ENCODE results near the gene NBPF4. TPM values are rescaled to one million over a fixed set of nuclear protein-coding genes. Genes with fewer than 3 reads are reported as not detected.

Gene NBPF4
- total RNA-seq, 1 donor from 2014 or later = not detected

DNA sequence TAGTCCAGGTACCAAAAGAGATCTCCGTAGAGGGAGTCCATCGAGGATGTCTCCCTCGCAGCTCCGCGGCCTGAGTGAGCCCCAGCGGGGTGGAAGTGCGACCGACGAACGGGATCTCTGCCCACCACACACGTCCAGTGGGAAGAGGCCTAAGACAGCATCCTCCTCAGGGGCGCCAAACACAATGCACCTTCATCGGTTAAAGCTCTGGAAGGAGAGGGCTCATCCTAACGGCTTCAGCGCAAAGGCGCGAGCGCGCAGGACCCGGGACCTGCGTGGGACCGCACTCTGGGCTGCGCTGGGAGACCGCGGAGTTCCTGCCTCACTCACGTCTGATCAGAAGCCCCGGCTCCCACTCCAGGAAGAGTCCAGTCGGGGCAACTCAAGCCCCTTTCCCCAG lies 51.3 kb downstream of the NBPF4 start:
- Histone ChIP-seq H3K27ac (ENCODE audit: low read depth, low read length) (no peak overlapping the region), H3K27me3 (ENCODE audit: insufficient read depth, low read length) (no peaks in the 10 kb centered on the region), H3K4me1 (ENCODE audit: insufficient read depth, low read length) (no peaks in the 10 kb centered on the region), H2AFZ (ENCODE audit: low read depth, low read length) (no peak overlapping the region), H3K9me3 (ENCODE audit: insufficient read depth, low read depth, low read length) (no peaks in the 10 kb centered on the region), H4K20me1 (ENCODE audit: insufficient read depth, low read length) (peaks cover 58% of the 10 kb centered on the region), H3K79me2 (ENCODE audit: insufficient read depth, low read length) (peaks cover 97% of the 10 kb centered on the region), H3K4me2 (ENCODE audit: low read length) (no peak overlapping the region), H3K9ac (ENCODE audit: low read length) (no peak overlapping the region), H3K4me3 (ENCODE audit: insufficient read depth, low read depth, low read length) (no peak overlapping the region), H3K36me3 (ENCODE audit: insufficient read depth, low read length) (peaks cover 10% of the 10 kb centered on the region)
- TF ChIP-seq, protein P1, sequence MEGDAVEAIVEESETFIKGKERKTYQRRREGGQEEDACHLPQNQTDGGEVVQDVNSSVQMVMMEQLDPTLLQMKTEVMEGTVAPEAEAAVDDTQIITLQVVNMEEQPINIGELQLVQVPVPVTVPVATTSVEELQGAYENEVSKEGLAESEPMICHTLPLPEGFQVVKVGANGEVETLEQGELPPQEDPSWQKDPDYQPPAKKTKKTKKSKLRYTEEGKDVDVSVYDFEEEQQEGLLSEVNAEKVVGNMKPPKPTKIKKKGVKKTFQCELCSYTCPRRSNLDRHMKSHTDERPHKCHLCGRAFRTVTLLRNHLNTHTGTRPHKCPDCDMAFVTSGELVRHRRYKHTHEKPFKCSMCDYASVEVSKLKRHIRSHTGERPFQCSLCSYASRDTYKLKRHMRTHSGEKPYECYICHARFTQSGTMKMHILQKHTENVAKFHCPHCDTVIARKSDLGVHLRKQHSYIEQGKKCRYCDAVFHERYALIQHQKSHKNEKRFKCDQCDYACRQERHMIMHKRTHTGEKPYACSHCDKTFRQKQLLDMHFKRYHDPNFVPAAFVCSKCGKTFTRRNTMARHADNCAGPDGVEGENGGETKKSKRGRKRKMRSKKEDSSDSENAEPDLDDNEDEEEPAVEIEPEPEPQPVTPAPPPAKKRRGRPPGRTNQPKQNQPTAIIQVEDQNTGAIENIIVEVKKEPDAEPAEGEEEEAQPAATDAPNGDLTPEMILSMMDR (IDR thresholded peaks at IDR 0.05; ENCODE audit: insufficient read depth, low read depth, low read length) = no peak
- TF ChIP-seq EZH2 (IDR thresholded peaks at IDR 0.05; ENCODE audit: insufficient read depth, low read length) = no peak
- Mint-ChIP-seq H3K9me3 (ENCODE audit: unreplicated experiment) (no peaks in the 10 kb centered on the region), H3K4me1 (ENCODE audit: low read depth, unreplicated experiment) (peaks cover under 1% of the 10 kb centered on the region), H3K27ac (ENCODE audit: unreplicated experiment) (no peak overlapping the region), H3K4me3 (ENCODE audit: unreplicated experiment) (no peak overlapping the region), H3K27me3 (ENCODE audit: low read depth, unreplicated experiment) (no peaks in the 10 kb centered on the region), H3K36me3 (ENCODE audit: low read depth, unreplicated experiment) (peaks cover 21% of the 10 kb centered on the region)
- no peak for FAIRE-seq
- DNase-seq (ENCODE audit: low read depth) = no peak

DNA sequence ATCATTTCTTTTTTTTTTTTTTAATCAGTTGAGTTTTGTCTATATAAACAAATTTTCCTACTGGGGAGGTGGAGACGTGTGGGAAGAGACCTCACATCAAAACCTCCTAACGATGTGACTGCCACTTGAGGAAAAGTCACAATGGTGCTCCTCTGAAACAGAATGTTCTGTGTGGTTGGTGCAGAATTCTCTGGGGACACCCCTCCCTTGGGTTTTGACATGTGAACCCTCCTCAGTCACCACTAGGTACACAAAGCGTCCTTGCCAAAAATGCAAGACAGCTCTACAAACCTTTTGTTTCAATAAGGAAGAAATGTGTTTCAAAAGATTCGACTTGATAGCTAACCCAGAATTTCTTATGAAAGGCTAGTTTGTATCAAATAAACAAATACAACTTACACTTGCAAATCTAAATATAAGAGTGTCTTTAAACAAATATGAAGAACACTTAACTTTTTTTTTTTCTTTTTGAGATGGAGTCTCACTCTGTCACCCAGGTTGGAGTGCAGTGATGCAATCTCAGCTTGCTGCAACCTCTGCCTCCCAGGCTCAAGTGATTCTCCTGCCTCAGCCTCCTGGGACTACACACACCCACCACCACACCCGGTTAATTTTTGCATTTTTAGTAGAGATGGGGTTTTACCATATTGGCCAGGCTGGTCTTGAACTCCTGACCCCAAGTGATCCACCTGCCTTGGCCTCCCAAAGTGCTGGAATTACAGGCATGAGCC lies 53.0 kb downstream of the NBPF4 start:
- Histone ChIP-seq H2AFZ (ENCODE audit: low read depth, low read length) (no peak overlapping the region), H4K20me1 (ENCODE audit: insufficient read depth, low read length) (peaks cover 53% of the 10 kb centered on the region), H3K79me2 (ENCODE audit: insufficient read depth, low read length) (peaks cover 97% of the 10 kb centered on the region), H3K27me3 (ENCODE audit: insufficient read depth, low read length) (no peaks in the 10 kb centered on the region), H3K4me2 (ENCODE audit: low read length) (no peak overlapping the region), H3K9me3 (ENCODE audit: insufficient read depth, low read depth, low read length) (no peaks in the 10 kb centered on the region), H3K36me3 (ENCODE audit: insufficient read depth, low read length) (peaks cover 13% of the 10 kb centered on the region), H3K4me3 (ENCODE audit: insufficient read depth, low read depth, low read length) (no peak overlapping the region), H3K27ac (ENCODE audit: low read depth, low read length) (no peak overlapping the region), H3K4me1 (ENCODE audit: insufficient read depth, low read length) (no peaks in the 10 kb centered on the region), H3K9ac (ENCODE audit: low read length) (no peak overlapping the region)
- no peak for DNase-seq (ENCODE audit: low read depth)
- Mint-ChIP-seq H3K36me3 (ENCODE audit: low read depth, unreplicated experiment) (peaks cover 16% of the 10 kb centered on the region), H3K27me3 (ENCODE audit: low read depth, unreplicated experiment) (no peaks in the 10 kb centered on the region), H3K27ac (ENCODE audit: unreplicated experiment) (no peak overlapping the region), H3K9me3 (ENCODE audit: unreplicated experiment) (no peaks in the 10 kb centered on the region), H3K4me1 (ENCODE audit: low read depth, unreplicated experiment) (no peaks in the 10 kb centered on the region), H3K4me3 (ENCODE audit: unreplicated experiment) (no peak overlapping the region)
- TF ChIP-seq, protein P1 (IDR thresholded peaks at IDR 0.05; ENCODE audit: insufficient read depth, low read depth, low read length) = no peak
- no peak for TF ChIP-seq EZH2 (IDR thresholded peaks at IDR 0.05; ENCODE audit: insufficient read depth, low read length)
- FAIRE-seq = no peak

DNA sequence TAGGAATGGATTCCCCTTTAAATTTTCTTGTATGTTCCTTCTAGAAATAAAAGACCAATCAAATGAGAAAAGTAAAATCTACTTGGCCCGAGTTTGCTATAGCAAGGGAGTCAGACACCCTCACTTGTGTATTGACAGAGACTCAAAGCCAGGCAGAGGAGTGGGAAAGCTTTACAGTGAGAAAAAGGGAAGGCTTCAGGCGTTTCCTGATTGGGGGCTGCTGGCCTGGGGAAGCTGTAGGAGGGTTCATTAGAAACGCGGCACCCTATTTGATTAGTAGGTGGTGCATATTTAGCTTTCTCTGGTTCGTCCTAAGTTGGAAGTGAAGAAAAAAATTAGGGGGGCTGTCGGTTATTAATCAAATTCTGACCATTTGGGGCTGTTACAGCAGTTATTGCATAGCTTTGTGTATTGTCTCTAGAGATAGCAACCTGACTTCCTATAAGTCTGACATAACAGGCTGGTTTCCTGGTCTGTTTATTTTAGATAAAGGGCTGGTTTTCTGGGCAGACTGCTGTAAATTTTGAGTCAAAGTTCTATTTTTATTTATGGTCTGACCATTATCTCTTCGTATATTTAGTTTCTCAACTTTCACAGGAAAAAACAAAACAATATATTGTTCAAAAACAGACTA lies 53.8 kb downstream of the NBPF4 start:
- Mint-ChIP-seq H3K4me1 (ENCODE audit: low read depth, unreplicated experiment) (no peaks in the 10 kb centered on the region), H3K27me3 (ENCODE audit: low read depth, unreplicated experiment) (no peaks in the 10 kb centered on the region), H3K9me3 (ENCODE audit: unreplicated experiment) (no peaks in the 10 kb centered on the region), H3K27ac (ENCODE audit: unreplicated experiment) (no peak overlapping the region), H3K4me3 (ENCODE audit: unreplicated experiment) (no peak overlapping the region), H3K36me3 (ENCODE audit: low read depth, unreplicated experiment) (peaks cover 14% of the 10 kb centered on the region)
- H3K4me1 ChIP-seq (ENCODE audit: insufficient read depth, low read length) = no peaks in the 10 kb centered on the region
- DNase-seq (ENCODE audit: low read depth) (no peak), FAIRE-seq (no peak)
- no peaks in the 10 kb centered on the region for H3K9me3 ChIP-seq (ENCODE audit: insufficient read depth, low read depth, low read length)
- no peak overlapping the region for H2AFZ ChIP-seq (ENCODE audit: low read depth, low read length)
- H3K27ac ChIP-seq (ENCODE audit: low read depth, low read length) = no peak overlapping the region
- H3K36me3 ChIP-seq (ENCODE audit: insufficient read depth, low read length) = peaks cover 14% of the 10 kb centered on the region
- no peaks in the 10 kb centered on the region for H3K27me3 ChIP-seq (ENCODE audit: insufficient read depth, low read length)
- no peak overlapping the region for H3K4me2 ChIP-seq (ENCODE audit: low read length)
- TF ChIP-seq, protein P1 (IDR thresholded peaks at IDR 0.05; ENCODE audit: insufficient read depth, low read depth, low read length) = no peak
- no peak for TF ChIP-seq EZH2 (IDR thresholded peaks at IDR 0.05; ENCODE audit: insufficient read depth, low read length)
- no peak overlapping the region for H3K9ac ChIP-seq (ENCODE audit: low read length)
- H4K20me1 ChIP-seq (ENCODE audit: insufficient read depth, low read length) = peaks cover 53% of the 10 kb centered on the region
- H3K79me2 ChIP-seq (ENCODE audit: insufficient read depth, low read length) = peaks cover 97% of the 10 kb centered on the region
- no peak overlapping the region for H3K4me3 ChIP-seq (ENCODE audit: insufficient read depth, low read depth, low read length)

Data from astrocyte (in vitro differentiated cells and primary cell).